Nephron (organoid): ENCODE data around the gene MYOM1.

ENCODE experiments used
- H3K27ac Mint-ChIP-seq, 3 experiments: 2 replicates each; pipeline ENCODE4 v1.8.0; 2020; ENCODE audit warnings: mixed read lengths in 3 of 3, mild to moderate bottlenecking in 2 of 3, moderate library complexity in 1 of 3
- H3K27me3 Mint-ChIP-seq: 2 replicates; pipeline ENCODE4 v1.8.0; 2021; ENCODE audit warnings: low read depth, mild to moderate bottlenecking, moderate library complexity, mixed read lengths
- H3K36me3 Mint-ChIP-seq: 2 replicates; pipeline ENCODE4 v1.8.0; 2020; ENCODE audit warnings: low read depth, mixed read lengths
- H3K4me1 Mint-ChIP-seq: 2 replicates; pipeline ENCODE4 v1.8.0; 2020; ENCODE audit warnings: mixed read lengths
- H3K4me3 Mint-ChIP-seq, 3 experiments: 2 replicates each; pipeline ENCODE4 v1.8.0; 2020; ENCODE audit warnings: mild to moderate bottlenecking in 3 of 3, mixed read lengths in 3 of 3, moderate library complexity in 2 of 3
- H3K9me3 Mint-ChIP-seq: 2 replicates; pipeline ENCODE4 v1.8.0; 2020; ENCODE audit warnings: mixed read lengths
- TF ChIP-seq, protein P1 (sequence below), 3 experiments: fragments of 200-600 bp; sonication (generic); IDR thresholded peaks; one replicate each; pipeline ENCODE4 v1.5.0; 2021; ENCODE audit warnings: antibody characterized with exemption in 3 of 3; ENCODE audit not compliant: unreplicated experiment in 3 of 3

MYOM1 gene

DNA sequence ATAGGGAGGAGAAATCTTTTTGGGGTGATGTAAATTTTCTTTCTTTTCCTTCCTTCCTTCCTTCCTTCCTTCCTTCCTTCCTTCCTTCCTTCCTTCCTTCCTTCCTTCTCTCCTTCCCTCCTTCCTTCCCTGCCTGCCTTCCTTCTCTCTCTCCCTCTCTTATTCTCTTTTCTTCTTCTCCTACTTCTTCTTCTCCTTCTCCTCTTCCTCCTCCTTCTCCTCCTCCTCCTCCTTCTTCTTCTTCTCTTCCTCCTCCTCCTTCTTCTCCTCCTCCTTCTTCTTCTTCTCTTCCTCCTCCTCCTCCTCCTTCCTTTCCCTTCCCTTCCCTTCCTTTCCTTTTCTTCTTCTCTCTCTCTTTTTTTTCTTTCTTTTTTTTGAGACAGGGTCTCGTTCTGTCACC lies 59.9 kb downstream of the MYOM1 start:
- Mint-ChIP-seq H3K27me3 (no peaks in the 10 kb centered on the region), H3K4me3 (no peak overlapping the region), H3K36me3 (no peaks in the 10 kb centered on the region), H3K27ac (no peak overlapping the region), H3K9me3 (no peaks in the 10 kb centered on the region), H3K4me1 (peaks cover 33% of the 10 kb centered on the region)
- TF ChIP-seq, protein P1, sequence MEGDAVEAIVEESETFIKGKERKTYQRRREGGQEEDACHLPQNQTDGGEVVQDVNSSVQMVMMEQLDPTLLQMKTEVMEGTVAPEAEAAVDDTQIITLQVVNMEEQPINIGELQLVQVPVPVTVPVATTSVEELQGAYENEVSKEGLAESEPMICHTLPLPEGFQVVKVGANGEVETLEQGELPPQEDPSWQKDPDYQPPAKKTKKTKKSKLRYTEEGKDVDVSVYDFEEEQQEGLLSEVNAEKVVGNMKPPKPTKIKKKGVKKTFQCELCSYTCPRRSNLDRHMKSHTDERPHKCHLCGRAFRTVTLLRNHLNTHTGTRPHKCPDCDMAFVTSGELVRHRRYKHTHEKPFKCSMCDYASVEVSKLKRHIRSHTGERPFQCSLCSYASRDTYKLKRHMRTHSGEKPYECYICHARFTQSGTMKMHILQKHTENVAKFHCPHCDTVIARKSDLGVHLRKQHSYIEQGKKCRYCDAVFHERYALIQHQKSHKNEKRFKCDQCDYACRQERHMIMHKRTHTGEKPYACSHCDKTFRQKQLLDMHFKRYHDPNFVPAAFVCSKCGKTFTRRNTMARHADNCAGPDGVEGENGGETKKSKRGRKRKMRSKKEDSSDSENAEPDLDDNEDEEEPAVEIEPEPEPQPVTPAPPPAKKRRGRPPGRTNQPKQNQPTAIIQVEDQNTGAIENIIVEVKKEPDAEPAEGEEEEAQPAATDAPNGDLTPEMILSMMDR (IDR thresholded peaks at IDR 0.05; ENCODE audit: unreplicated experiment in 3 of 3), result no peak

DNA sequence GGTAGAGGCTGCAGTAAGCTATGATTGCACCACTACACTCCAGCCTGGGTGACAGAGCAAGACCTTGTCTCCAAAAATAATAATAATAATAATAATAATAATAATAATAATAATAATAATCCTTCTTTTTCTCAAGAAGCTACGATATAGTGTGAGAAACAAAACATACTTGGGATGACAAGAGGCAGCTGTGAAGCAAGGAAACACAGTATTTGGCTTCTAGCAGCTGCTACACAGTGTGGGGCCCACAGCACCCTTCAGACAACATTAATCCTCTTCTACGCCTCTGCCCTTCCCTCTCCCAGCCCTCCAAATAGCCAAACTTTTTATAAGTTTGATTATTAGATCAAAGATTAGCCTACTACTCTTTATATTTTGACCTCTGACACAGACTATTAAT lies 62.2 kb downstream of the MYOM1 start:
- Mint-ChIP-seq H3K27ac (peak overlapping the region; percentile 53 to 82 (median 56)), H3K4me3 (no peak overlapping the region), H3K36me3 (no peaks in the 10 kb centered on the region), H3K27me3 (no peaks in the 10 kb centered on the region), H3K4me1 (peaks cover 38% of the 10 kb centered on the region), H3K9me3 (no peaks in the 10 kb centered on the region)
- TF ChIP-seq, protein P1 (IDR thresholded peaks at IDR 0.05; ENCODE audit: unreplicated experiment in 3 of 3), result no peak

DNA sequence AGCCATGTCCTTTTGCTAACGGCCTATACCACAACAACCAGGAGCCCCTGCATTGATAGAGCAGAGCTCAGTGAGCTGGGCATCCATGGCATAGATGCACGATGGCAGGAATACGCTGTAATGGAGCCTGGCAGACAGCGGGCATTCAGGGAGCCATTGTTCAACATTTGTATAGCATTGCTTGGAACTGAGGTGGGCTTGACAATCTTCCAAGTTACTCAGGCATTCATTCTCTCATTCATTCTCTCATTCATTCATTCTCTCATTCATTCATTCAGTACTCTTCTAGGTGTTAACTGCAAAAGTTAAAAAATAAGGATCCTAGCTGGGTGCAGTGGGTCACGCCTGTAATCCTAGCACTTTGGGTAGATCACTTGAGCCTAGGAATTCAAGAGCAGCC lies 62.7 kb downstream of the MYOM1 start:
- Mint-ChIP-seq H3K27me3 (no peaks in the 10 kb centered on the region), H3K27ac (peak overlapping the region in 1 of 3 experiments; percentile 7), H3K36me3 (no peaks in the 10 kb centered on the region), H3K9me3 (no peaks in the 10 kb centered on the region), H3K4me1 (peaks cover 38% of the 10 kb centered on the region), H3K4me3 (no peak overlapping the region)
- TF ChIP-seq, protein P1 (IDR thresholded peaks at IDR 0.05; ENCODE audit: unreplicated experiment in 3 of 3), result no peak

DNA sequence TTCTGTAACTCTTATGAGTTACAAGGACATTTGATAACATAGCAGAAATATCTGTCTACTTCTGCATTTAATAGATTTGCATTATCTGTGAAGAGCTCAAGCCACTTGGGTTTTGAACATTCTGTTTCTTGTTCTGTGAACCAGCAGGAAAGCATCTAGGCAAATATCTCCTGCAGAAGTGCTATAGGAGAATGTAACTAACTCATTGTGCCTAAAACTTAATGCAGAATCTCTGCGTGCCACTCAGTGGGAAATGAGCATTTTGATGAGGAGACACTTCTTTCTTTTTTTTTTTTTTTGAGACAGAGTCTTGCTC lies 63.5 kb downstream of the MYOM1 start:
- Mint-ChIP-seq H3K36me3 (no peaks in the 10 kb centered on the region), H3K4me3 (peak overlapping the region in 1 of 3 experiments; percentile 21), H3K27ac (peak overlapping the region; percentile 13 to 81 (median 51)), H3K27me3 (no peaks in the 10 kb centered on the region), H3K4me1 (peaks cover 38% of the 10 kb centered on the region), H3K9me3 (no peaks in the 10 kb centered on the region)
- TF ChIP-seq, protein P1 (IDR thresholded peaks at IDR 0.05; ENCODE audit: unreplicated experiment in 3 of 3), result no peak

- Mint-ChIP-seq H3K4me3 (no peak overlapping the region), H3K27me3 (no peaks in the 10 kb centered on the region), H3K4me1 (peaks cover 38% of the 10 kb centered on the region), H3K9me3 (no peaks in the 10 kb centered on the region), H3K27ac (peak overlapping the region in 2 of 3 experiments; percentile 26 to 35), H3K36me3 (no peaks in the 10 kb centered on the region)
- TF ChIP-seq, protein P1 (IDR thresholded peaks at IDR 0.05; ENCODE audit: unreplicated experiment in 3 of 3), result no peak
Measured at GRCh38 chr18:3154214-3154613, 65.6 kb downstream of the MYOM1 start.

- H3K36me3 Mint-ChIP-seq, result no peaks in the 10 kb centered on the region
- no peak overlapping the region for H3K27ac Mint-ChIP-seq
- H3K9me3 Mint-ChIP-seq, result no peaks in the 10 kb centered on the region
- no peak overlapping the region for H3K4me3 Mint-ChIP-seq
- no peaks in the 10 kb centered on the region for H3K27me3 Mint-ChIP-seq
- TF ChIP-seq, protein P1 (IDR thresholded peaks at IDR 0.05; ENCODE audit: unreplicated experiment in 3 of 3), result no peak
- peaks cover 30% of the 10 kb centered on the region for H3K4me1 Mint-ChIP-seq
Measured at GRCh38 chr18:3153107-3153704, 66.6 kb downstream of the MYOM1 start.
